ENCODE measurements around the gene FPR1.

Gene FPR1

DNA sequence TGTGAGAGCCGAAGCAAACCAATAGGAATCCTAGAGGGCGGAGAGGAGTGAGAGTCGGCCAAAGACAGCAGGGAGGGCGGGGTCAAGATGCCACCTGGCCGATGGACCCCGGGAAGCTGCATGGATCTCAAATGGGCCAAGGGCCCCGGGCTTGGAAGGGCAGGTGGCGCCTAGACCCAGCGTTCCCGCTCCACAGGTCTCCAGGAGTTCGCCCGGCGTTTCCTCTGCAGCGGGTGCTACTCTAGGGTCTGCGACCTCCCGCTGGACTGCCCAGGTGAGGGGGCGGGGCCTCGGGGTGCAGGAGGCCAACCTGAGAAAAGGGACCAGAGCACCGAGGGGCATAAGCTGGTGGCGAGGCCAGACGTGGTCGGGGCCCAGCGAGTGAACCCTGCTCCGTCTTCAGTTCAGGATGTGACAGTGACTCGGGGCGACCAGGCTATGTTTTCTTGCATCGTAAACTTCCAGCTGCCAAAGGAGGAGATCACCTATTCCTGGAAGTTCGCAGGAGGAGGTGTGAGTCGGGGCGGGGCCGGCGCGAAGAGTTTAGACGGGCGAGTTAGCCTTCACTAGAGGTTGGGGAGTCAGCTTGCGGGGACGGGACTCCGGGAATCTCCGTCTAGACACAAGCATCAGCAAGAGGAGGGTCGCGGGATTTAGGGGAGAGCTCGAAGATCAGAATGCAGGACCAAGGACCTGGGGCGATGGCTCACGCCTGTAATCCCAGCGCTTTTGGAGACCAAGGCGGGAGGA, 48.7 kb downstream of the FPR1 start:
- no peak for DNase-seq

DNA sequence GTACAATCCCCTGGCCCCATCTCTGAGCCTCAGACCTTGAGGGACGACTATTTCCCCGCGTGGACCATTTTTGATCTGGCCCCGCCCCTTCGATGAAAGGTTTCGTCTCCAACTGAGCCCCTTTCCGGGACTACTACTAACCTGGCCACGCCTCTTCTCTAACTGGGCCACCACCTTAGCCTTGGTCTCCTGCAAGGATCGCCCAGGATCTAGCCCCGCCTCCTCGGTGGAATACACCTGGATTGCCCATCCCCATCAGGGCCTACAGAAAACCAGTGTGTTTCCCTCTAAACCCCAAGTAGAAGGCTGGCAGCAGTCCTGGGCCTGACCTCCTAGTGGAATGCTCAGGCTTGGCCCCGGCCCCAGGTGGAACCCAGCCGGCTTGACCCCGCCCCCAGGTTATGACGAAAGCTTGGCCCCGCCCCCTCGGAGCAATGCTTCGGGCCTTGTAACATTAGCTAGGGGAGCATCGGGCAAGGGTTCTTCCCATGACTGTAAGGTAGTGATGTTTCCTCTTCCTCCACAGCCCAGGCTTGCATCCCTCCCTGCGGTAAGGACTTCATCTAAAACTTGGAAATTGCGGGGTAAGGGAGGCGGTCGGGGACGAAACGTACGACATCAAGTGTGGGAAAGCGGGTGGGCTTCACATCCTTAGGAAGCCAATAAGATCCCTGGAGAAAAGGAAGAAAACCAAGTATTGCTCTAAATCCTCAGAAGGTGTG, 49.4 kb downstream of the FPR1 start:
- no peak for DNase-seq

DNA sequence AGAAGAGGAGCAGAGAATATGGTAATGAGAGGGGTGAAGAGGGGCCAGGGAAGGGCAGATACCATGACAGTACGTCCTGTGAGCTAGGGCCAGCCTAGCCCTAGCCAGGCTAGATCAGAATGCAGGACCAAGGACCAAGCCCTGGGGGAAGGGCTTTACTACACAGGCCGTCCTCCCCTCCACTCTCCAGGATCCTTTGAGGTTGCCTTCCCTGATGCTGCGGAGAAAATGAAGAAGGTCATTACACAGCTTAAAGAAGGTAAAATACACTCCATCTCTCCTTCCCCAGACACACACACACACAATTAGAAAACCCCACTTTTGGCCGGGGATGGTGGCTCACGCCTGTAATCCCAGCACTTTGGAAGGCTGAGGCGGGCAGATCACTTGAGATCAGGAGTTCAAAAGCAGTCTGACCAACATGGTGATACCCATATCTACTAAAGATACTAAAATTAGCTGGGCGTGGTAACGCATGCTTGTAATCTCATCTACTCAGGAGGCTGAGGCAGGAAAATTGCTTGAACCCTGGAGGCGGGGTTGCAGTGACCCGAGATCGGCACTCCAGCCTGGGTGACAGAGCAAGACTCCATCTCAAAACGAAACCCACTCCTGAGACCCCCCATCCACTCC, 50.1 kb downstream of the FPR1 start:
- DNase-seq, result no peak

DNA sequence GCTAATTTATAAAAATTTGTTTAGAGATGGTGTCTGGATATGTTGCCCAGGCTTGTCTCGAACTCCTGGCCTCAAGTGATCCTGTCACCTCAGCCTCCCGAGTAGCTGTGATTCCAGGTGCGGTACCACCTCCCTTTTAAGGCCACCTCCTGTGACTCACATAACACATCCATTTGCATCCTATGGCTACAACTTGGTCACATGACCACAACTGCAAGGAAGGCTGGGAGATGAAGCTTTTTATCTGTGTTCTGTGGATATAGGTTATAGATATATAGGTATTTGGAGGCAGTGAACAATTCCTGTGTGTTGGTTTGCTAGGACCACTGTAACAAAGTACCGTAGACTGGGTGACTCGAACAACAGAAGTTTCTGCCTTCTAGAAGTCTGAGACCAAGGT, 52.5 kb downstream of the FPR1 start:
- no peak for DNase-seq

DNA sequence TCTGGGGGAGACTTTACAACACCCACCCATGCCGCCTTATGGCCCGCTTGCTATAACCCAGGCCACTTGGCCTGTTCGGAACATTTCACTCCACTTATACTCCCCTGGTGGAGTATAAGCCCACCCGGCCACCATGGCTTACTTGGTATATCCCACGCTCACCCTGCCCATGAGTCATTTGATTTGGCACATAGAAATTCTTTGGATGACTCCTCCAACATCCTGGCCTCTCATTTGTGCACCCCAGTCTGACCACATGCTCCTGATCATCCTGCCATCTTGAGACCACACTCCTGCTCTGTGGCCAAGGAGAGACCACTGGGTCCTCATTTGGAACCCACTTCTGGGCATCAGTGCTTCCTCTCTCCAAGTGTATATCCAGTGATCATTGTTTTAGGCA, 53.4 kb downstream of the FPR1 start:
- no peak for DNase-seq

DNA sequence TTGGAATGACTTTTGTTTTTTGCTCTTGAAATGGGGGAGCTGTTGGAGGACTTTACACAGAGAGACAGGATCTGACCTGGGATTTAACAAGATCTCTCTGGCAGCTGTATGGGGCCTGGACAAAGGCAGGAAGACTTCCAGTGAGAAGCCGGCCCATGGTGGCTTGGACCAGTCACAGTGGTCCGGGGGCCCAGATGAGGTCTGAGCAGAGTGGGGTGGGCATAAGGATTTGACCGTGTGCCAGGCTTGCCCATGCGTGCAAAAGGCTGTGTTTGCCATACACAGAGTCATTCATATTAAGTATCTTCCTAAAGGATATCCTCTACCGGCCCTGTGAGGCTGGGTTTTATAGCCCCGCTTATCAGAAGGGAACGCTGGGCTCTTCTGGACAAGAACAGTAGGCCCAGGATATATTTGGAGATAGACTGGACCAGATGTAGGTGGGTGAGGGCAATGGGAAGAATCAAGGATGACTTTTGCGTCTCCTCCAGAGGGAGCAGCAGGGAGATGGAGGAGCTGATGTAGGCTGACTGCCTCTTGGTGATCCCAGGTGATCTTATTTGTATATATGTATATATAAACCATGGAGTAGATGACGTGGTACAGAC, 54.4 kb downstream of the FPR1 start:
- DNase-seq, result no peak

DNA sequence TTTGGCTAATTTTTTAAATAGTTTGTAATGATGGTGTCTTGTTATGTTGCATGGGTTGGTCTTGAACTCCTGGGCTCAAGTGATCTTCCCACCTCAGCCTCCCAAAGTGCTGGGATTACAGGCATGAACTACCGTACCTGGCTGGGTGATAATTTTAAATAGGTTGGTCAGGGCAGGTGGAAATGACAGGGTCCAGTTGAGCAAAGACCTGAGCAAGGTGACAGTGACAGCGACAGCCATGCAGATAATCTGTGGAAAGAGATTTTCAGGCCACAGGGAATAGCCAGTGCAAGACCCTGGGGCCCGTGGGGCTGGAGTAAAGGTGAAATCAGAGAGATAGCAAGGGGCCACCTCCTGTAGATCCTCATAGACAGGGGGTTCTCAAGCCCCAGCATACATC, 55.1 kb downstream of the FPR1 start:
- no peak for DNase-seq
